ENCODE measurements around the gene PNMA8A. TPM values are rescaled to one million over a fixed set of nuclear protein-coding genes. Genes with fewer than 3 reads are reported as not detected.

Gene PNMA8A
- total and polyA plus RNA-seq, 10 of the 15 experiments (the other 5 are each of a cell fraction or from before 2014, with no cell fraction given): 0.02 to 0.28 (median 0.16) TPM

GRCh38 chr19:46460981-46461380 is 10.4 kb downstream of the PNMA8A start (continued):
- TF ChIP-seq MYC (IDR thresholded peaks at IDR 0.05; ENCODE audit: insufficient read depth, insufficient read length, insufficient replicate concordance, low read length, severe bottlenecking) (no peak), BACH1 (IDR thresholded peaks at IDR 0.05; ENCODE audit: borderline replicate concordance) (no peak), SIX5 (IDR thresholded peaks at IDR 0.05; ENCODE audit: low read depth, low read length, severe bottlenecking) (no peak), POU2F2 (IDR thresholded peaks at IDR 0.05; ENCODE audit: borderline replicate concordance, low read depth, low read length) (no peak), BCL3 (IDR thresholded peaks at IDR 0.05; ENCODE audit: borderline replicate concordance, insufficient read depth, low read depth, low read length, poor library complexity, severe bottlenecking) (no peak)

- BruUV-seq (replicated peaks): no TSS peak
- Histone ChIP-seq H3K9ac (ENCODE audit: control insufficient read depth, insufficient read depth, low read length) (no peak overlapping the region), H3K36me3 (ENCODE audit: control insufficient read depth in 2 of 2, insufficient read depth in 2 of 2, low read length in 1 of 2) (no peaks in the 10 kb centered on the region), H3K79me2 (ENCODE audit: control insufficient read depth, insufficient read depth, low read length) (no peaks in the 10 kb centered on the region), H3K4me2 (ENCODE audit: control insufficient read depth, insufficient read depth) (no peak overlapping the region), H4K20me1 (ENCODE audit: control insufficient read depth, insufficient read depth) (no peaks in the 10 kb centered on the region), H3K27me3 (replicated peaks in 1 of 2; ENCODE audit: control insufficient read depth in 2 of 2, insufficient read depth in 2 of 2, low read length in 1 of 2) (no peaks in the 10 kb centered on the region; a peak in 1 of 4 replicates), H3K9me3 (replicated peaks; ENCODE audit: control insufficient read depth, insufficient read depth, low read length) (no peaks in the 10 kb centered on the region), H3K4me3 (no peak overlapping the region), H3K4me1 (ENCODE audit: control insufficient read depth, insufficient read depth, low read length) (no peaks in the 10 kb centered on the region), H2AFZ (ENCODE audit: control insufficient read depth, low read depth, low read length) (no peak overlapping the region), H3K27ac (ENCODE audit: control insufficient read depth, insufficient read depth) (no peak overlapping the region)
- in situ Hi-C loops (cut with MboI): no loop called here
- CTCF ChIA-PET: no interaction called here
- WGBS (ENCODE audit: insufficient coverage, insufficient replicate concordance, low lambda C conversion rate, missing lambda C conversion rate): 50% methylated on average over 2 of the region's 2 CpGs
- FAIRE-seq (no peak), DNase-seq (ENCODE audit: low read depth, low spot score) (no peak), ATAC-seq (no peak)
- POLR2A ChIA-PET: no interaction called here
- RAD21 ChIA-PET (ENCODE audit: unreplicated experiment): no interaction called here
- no peak for TF ChIP-seq PML (IDR thresholded peaks at IDR 0.05; ENCODE audit: low read length)
- intact Hi-C loops (cut with micrococcal nuclease; ENCODE audit: unreplicated experiment): no loop called here
- SMC1A ChIA-PET (ENCODE audit: uncharacterized antibody, unreplicated experiment): interaction anchor here (1.1 to 1.6 kb wide), 2 partner anchors 9 to 82 kb away, joined by 3 to 4 read pairs; no protein-coding TSS in a partner anchor
These were observed 11.3 kb downstream of the PNMA8A start for GRCh38 chr19:46460055-46460454.

Measured in GM12878 (cell line).